HepG2 (cell line): ENCODE measurements around the gene ALDOA. TPM values are rescaled to one million over a fixed set of nuclear protein-coding genes. Genes with fewer than 3 reads are reported as not detected.

Source experiments
- ATAC-seq: fragments of 200-7000 bp; cut with Tn5 transposase; 3 replicates; pipeline ENCODE4 v1.9.1; 2020; ENCODE audit warnings: mild to moderate bottlenecking, moderate library complexity
- BruUV-seq: library from RNA; stranded (reverse); fragments of 400-500 nt; replicated peaks from 2 replicates; lab custom pipeline; 2021; lab: Mats Ljungman, UMichigan
- CTCF ChIA-PET: fragments of 300-600 bp; formaldehyde crosslinking; extraction: SDS; loops from one replicate; lab custom pipeline; 2021; ENCODE audit warnings: low total read pairs, inconsistent platforms, low intra/inter-chr PET ratio; lab: Yijun Ruan, JAX
- POLR2A ChIA-PET: fragments of 350-600 bp; sonication (Branson Sonifier 250); formaldehyde crosslinking; loops from one replicate; lab custom pipeline; 2020; ENCODE audit warnings: antibody characterized with exemption, inconsistent platforms; lab: Yijun Ruan, JAX
- DNase-seq: peaks from one replicate; pipeline ENCODE4 v3.0.0-alpha.2; 2015; ENCODE audit warnings: low spot score
- FAIRE-seq: peaks from 3 replicates; lab custom pipeline; 2011; peaks lifted over from hg19 to GRCh38; lab: Jason Lieb, UNC
- H2AFZ ChIP-seq: one replicate; pipeline ENCODE4 v1.6.1; 2011; ENCODE audit warnings: low read length, inconsistent platforms
- H3K27ac ChIP-seq: fragments of 300-600 bp; 3 replicates; pipeline ENCODE4 v1.8.0; 2011; ENCODE audit warnings: mixed run types, mild to moderate bottlenecking, mixed read lengths, low read length, inconsistent platforms; ENCODE audit not compliant: insufficient read depth; ENCODE audit errors: extremely low read length
- H3K27me3 ChIP-seq, 2 experiments: fragments of 200-600 bp in 1 of 2; 2 replicates in 1 of 2; 3 replicates in 1 of 2; pipeline versions ENCODE4 v1.6.0 to v1.8.0; 2011; ENCODE audit warnings: low read length in 2 of 2, mild to moderate bottlenecking in 2 of 2, moderate library complexity in 2 of 2, inconsistent platforms in 1 of 2; ENCODE audit not compliant: insufficient read depth in 2 of 2, control insufficient read depth in 1 of 2
- H3K36me3 ChIP-seq, 2 experiments: fragments of 200-600 bp in 1 of 2; replicated peaks in 1 of 2; 2 replicates in 1 of 2; 3 replicates in 1 of 2; pipeline versions ENCODE4 v1.5.1 to v1.8.0; 2011; ENCODE audit warnings: low read length in 2 of 2, inconsistent platforms in 1 of 2; ENCODE audit not compliant: insufficient read depth in 2 of 2, control insufficient read depth in 1 of 2
- H3K4me1 ChIP-seq: 2 replicates; pipeline ENCODE4 v1.5.1; 2012; ENCODE audit warnings: low read length, inconsistent platforms; ENCODE audit not compliant: insufficient read depth
- H3K4me2 ChIP-seq: 2 replicates; pipeline ENCODE4 v1.6.0; 2011; ENCODE audit warnings: low read depth, low read length, inconsistent platforms
- H3K4me3 ChIP-seq, 3 experiments: fragments of 200-600 bp in 1 of 3; sonication (generic), shearing (Covaris generic) in 1 of 3; replicated peaks in 1 of 3; 2 replicates each; pipeline ENCODE4 v1.5.1; 2011 to 2016; ENCODE audit warnings: low read length in 3 of 3, inconsistent platforms in 2 of 3, low read depth in 2 of 3, mild to moderate bottlenecking in 2 of 3, control low read depth in 1 of 3, mixed read lengths in 1 of 3; ENCODE audit not compliant: insufficient read depth in 1 of 3
- H3K79me2 ChIP-seq: one replicate; pipeline ENCODE4 v1.6.1; 2011; ENCODE audit warnings: low read length, inconsistent platforms; ENCODE audit not compliant: insufficient read depth
- H3K9ac ChIP-seq: 2 replicates; pipeline ENCODE4 v1.6.0; 2011; ENCODE audit warnings: mild to moderate bottlenecking, low read depth, low read length, inconsistent platforms; ENCODE audit not compliant: insufficient read depth
- H3K9me3 ChIP-seq: 2 replicates; pipeline ENCODE4 v1.5.1; 2012; ENCODE audit warnings: mild to moderate bottlenecking, low read length
- H4K20me1 ChIP-seq: 2 replicates; pipeline ENCODE4 v1.6.0; 2011; ENCODE audit warnings: inconsistent platforms, mild to moderate bottlenecking, low read length, moderate library complexity; ENCODE audit not compliant: insufficient read depth
- CC2D1A ChIP-seq: sonication (generic); formaldehyde crosslinking; IDR thresholded peaks from 2 replicates; pipeline ENCODE4 v1.8.1; 2023; ENCODE audit warnings: mild to moderate bottlenecking, missing genetic modification reagents
- CREM ChIP-seq, 2 experiments: sonication (generic) in 1 of 2; formaldehyde crosslinking in 1 of 2; IDR thresholded peaks; 2 replicates each; pipeline versions ENCODE4 v1.4.0 to v1.6.1; 2016 to 2020; ENCODE audit warnings: antibody characterized with exemption in 1 of 2, mild to moderate bottlenecking in 1 of 2, missing genetic modification reagents in 1 of 2
- FOXM1 ChIP-seq: sonication (generic); formaldehyde crosslinking; IDR thresholded peaks from 2 replicates; pipeline ENCODE4 v1.5.0; 2020; ENCODE audit warnings: missing genetic modification reagents
- JUND ChIP-seq: sonication (generic); formaldehyde crosslinking; IDR thresholded peaks from 2 replicates; pipeline ENCODE4 v1.8.0; 2022; ENCODE audit warnings: mild to moderate bottlenecking, missing genetic modification reagents
- POLR2AphosphoS5 ChIP-seq: IDR thresholded peaks from 2 replicates; pipeline ENCODE4 v1.6.1; 2012; ENCODE audit warnings: low read depth, low read length
- SYNCRIP ChIP-seq: fragments of 200-400 bp; formaldehyde crosslinking; IDR thresholded peaks from 2 replicates; pipeline ENCODE4 v1.6.1; 2018; ENCODE audit warnings: mild to moderate bottlenecking, low read depth, low read length; ENCODE audit not compliant: insufficient read depth
- ZBTB8A ChIP-seq: sonication (generic); formaldehyde crosslinking; IDR thresholded peaks from 2 replicates; pipeline ENCODE4 v1.4.0; 2020; ENCODE audit warnings: mild to moderate bottlenecking, low read depth, missing genetic modification reagents, borderline replicate concordance
- ZFP36L1 ChIP-seq: sonication (generic); formaldehyde crosslinking; IDR thresholded peaks from 2 replicates; pipeline ENCODE4 v1.8.0; 2022; ENCODE audit warnings: mild to moderate bottlenecking, missing genetic modification reagents, moderate library complexity
- ZNF180 ChIP-seq: sonication (generic); formaldehyde crosslinking; IDR thresholded peaks from 2 replicates; pipeline ENCODE4 v1.4.0; 2020; ENCODE audit warnings: low read depth, missing genetic modification reagents, borderline replicate concordance
- ZNF282 ChIP-seq: fragments of 450-650 bp; IDR thresholded peaks from 2 replicates; pipeline ENCODE4 v1.6.1; 2018; ENCODE audit not compliant: partially characterized antibody
- ZNF616 ChIP-seq: sonication (generic); formaldehyde crosslinking; IDR thresholded peaks from 2 replicates; pipeline ENCODE4 v1.5.0; 2020; ENCODE audit warnings: low read depth, mild to moderate bottlenecking, missing genetic modification reagents
- WGBS: methylation state at CpG from one replicate; pipeline ENCODE4 v1.1.6; 2017; ENCODE audit warnings: low lambda C conversion rate; 5-methylcytosine and 5-hydroxymethylcytosine counted together
- in situ Hi-C: cut with HindIII; loops from 2 replicates; pipeline ENCODE4 v1.10.0; 2017; ENCODE audit warnings: low pct_unique_long_range_greater_than_20kb; ENCODE audit not compliant: extremely low pct_ligation_motif_present
- intact Hi-C: fragments of 100-400 bp; cut with micrococcal nuclease; formaldehyde crosslinking; loops from one replicate; pipeline ENCODE4 v1.10.0; 2022; ENCODE audit not compliant: unreplicated experiment
- polyA plus RNA-seq, 8 experiments: library from polyadenylated mRNA; depleted of rRNA in 3 of 8; stranded (reverse) in 7 of 8; unstranded in 1 of 8; fragments of >200 nt; fragmentation: Illumina TruSeq in 4 of 8; extraction: Trizol in 4 of 8; gene quantifications; 2 replicates each; pipeline versions ENCODE4 v1.2.1 to v1.2.3, GENCODE V29; 2011 to 2016; ENCODE audit warnings: low read depth in 4 of 8, missing spikeins in 1 of 8, mixed read lengths in 1 of 8; ENCODE audit not compliant: insufficient read depth in 1 of 8
- total RNA-seq, 5 experiments: library from RNA; depleted of rRNA; stranded (reverse); fragments of >200 nt; fragmentation: Illumina TruSeq; extraction: Trizol; gene quantifications; 2 replicates each; pipeline ENCODE4 v1.2.3, GENCODE V29; 2016; ENCODE audit warnings: low read depth in 1 of 5
- TF ChIP-seq, protein P1 (sequence below): sonication (generic); formaldehyde crosslinking; IDR thresholded peaks from 2 replicates; pipeline ENCODE4 v1.8.0; 2022; ENCODE audit warnings: mild to moderate bottlenecking, missing genetic modification reagents, moderate library complexity
- TF ChIP-seq, protein P2 (sequence below): sonication (generic); formaldehyde crosslinking; IDR thresholded peaks from 2 replicates; pipeline ENCODE4 v1.8.0; 2023; ENCODE audit warnings: mild to moderate bottlenecking, missing genetic modification reagents
- TF ChIP-seq, protein P3 (sequence below): IDR thresholded peaks from 2 replicates; pipeline ENCODE4 v1.6.1; 2012; ENCODE audit warnings: low read length, improper control_type of control experiment

Gene ALDOA
- total and polyA plus RNA-seq, 2 of the 13 experiments (the other 11 are each of a cell fraction or from before 2014, with no cell fraction given): 925 to 1,884 TPM

DNA sequence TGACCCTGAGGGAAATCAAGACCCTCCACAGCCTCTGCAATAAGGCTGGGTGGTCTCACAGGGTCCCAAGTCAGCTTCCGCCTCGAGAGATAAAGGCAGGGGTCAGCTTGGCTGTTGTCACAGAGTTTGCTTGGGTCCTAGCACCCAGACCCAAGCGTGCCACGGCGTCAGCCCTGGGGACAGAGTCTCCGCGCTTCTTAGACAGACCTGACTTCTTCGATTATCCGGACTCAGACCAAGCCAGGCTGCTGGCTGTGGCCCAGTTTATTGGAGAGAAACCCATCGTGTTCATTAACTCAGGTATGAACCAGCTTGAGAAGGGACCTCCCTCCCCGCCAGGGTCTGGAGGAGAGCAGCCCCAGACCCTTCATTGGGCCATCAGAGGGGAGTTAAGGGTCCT lies 42.0 kb upstream of the ALDOA start (continued):
- no peak for TF ChIP-seq POLR2AphosphoS5

DNA sequence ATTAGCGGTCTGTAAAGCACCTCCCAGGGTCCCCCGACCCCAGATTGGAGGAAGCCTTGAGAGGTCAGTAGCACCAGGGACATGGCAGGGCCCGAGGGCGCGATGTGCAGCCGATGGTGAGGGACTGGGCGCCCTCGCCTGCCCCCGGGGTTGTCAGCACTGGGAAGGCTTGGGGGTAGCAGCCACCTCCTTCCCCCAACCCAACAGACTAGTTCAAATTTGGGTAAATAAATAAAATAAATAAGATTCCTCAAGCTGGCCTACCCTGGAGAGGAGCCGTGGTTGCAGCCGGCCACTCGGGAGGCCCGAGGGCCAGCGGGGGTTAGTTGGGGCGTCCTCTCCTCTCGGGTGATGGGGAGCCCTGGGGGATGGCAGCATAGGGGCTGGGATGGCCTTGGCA lies 41.1 kb upstream of the ALDOA start:
- intact Hi-C loops (no loop called here), in situ Hi-C loops (no loop called here)
- Histone ChIP-seq H3K27me3 (peaks cover 33 to 78% of the 10 kb centered on the region in 2 experiments), H3K9ac (no peak overlapping the region), H3K27ac (no peak overlapping the region), H3K79me2 (no peaks in the 10 kb centered on the region), H3K9me3 (no peaks in the 10 kb centered on the region), H3K4me1 (peaks cover 10% of the 10 kb centered on the region; the same call in 1 of the 2 replicates), H4K20me1 (no peaks in the 10 kb centered on the region), H3K4me3 (no peak overlapping the region), H3K4me2 (no peak overlapping the region), H3K36me3 (no peaks in the 10 kb centered on the region), H2AFZ (no peak overlapping the region)
- no peak for ATAC-seq
- POLR2A ChIA-PET: no interaction called here
- no peak for FAIRE-seq
- 15% methylated on average over 16 of the region's 16 CpGs for WGBS
- CTCF ChIA-PET: interaction anchor here (1.3 kb wide), 1 partner anchor 161 kb away, joined by 3 read pairs; the partner anchor contains the start of gene CDIPT
- DNase-seq: no peak
- no TSS peak for BruUV-seq
- TF ChIP-seq SYNCRIP: no peak
- TF ChIP-seq, protein P1, sequence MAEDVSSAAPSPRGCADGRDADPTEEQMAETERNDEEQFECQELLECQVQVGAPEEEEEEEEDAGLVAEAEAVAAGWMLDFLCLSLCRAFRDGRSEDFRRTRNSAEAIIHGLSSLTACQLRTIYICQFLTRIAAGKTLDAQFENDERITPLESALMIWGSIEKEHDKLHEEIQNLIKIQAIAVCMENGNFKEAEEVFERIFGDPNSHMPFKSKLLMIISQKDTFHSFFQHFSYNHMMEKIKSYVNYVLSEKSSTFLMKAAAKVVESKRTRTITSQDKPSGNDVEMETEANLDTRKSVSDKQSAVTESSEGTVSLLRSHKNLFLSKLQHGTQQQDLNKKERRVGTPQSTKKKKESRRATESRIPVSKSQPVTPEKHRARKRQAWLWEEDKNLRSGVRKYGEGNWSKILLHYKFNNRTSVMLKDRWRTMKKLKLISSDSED (CRISPR knock-in tag): no peak
- no peak for TF ChIP-seq CREM (IDR thresholded peaks at IDR 0.05)
- no peak for TF ChIP-seq CREM (CRISPR knock-in tag; IDR thresholded peaks at IDR 0.05)
- TF ChIP-seq ZNF282: no peak
- no peak for TF ChIP-seq ZNF616
- TF ChIP-seq, protein P2, sequence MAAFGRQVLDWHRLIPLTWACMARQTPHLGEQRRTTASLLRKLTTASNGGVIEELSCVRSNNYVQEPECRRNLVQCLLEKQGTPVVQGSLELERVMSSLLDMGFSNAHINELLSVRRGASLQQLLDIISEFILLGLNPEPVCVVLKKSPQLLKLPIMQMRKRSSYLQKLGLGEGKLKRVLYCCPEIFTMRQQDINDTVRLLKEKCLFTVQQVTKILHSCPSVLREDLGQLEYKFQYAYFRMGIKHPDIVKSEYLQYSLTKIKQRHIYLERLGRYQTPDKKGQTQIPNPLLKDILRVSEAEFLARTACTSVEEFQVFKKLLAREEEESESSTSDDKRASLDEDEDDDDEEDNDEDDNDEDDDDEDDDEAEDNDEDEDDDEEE (CRISPR knock-in tag): no peak
- no peak for TF ChIP-seq ZNF180 (CRISPR knock-in tag)
- no peak for TF ChIP-seq ZFP36L1 (CRISPR knock-in tag)
- TF ChIP-seq, protein P3, sequence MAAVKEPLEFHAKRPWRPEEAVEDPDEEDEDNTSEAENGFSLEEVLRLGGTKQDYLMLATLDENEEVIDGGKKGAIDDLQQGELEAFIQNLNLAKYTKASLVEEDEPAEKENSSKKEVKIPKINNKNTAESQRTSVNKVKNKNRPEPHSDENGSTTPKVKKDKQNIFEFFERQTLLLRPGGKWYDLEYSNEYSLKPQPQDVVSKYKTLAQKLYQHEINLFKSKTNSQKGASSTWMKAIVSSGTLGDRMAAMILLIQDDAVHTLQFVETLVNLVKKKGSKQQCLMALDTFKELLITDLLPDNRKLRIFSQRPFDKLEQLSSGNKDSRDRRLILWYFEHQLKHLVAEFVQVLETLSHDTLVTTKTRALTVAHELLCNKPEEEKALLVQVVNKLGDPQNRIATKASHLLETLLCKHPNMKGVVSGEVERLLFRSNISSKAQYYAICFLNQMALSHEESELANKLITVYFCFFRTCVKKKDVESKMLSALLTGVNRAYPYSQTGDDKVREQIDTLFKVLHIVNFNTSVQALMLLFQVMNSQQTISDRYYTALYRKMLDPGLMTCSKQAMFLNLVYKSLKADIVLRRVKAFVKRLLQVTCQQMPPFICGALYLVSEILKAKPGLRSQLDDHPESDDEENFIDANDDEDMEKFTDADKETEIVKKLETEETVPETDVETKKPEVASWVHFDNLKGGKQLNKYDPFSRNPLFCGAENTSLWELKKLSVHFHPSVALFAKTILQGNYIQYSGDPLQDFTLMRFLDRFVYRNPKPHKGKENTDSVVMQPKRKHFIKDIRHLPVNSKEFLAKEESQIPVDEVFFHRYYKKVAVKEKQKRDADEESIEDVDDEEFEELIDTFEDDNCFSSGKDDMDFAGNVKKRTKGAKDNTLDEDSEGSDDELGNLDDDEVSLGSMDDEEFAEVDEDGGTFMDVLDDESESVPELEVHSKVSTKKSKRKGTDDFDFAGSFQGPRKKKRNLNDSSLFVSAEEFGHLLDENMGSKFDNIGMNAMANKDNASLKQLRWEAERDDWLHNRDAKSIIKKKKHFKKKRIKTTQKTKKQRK: no peak
- no peak for TF ChIP-seq ZBTB8A (CRISPR knock-in tag)
- TF ChIP-seq CC2D1A (CRISPR knock-in tag): no peak
- TF ChIP-seq FOXM1 (CRISPR knock-in tag): no peak
- TF ChIP-seq JUND (CRISPR knock-in tag): no peak
